SK-N-MC (cell line): ENCODE measurements around the gene PTPRM.

ENCODE experiments used
- EZH2 ChIP-seq: fragments of 200-600 bp; sonication (generic); IDR thresholded peaks from one replicate; pipeline ENCODE4 v1.6.1; 2017; ENCODE audit warnings: antibody characterized with exemption
- POLR2AphosphoS5 ChIP-seq: IDR thresholded peaks from 2 replicates; pipeline ENCODE4 v1.6.1; 2012; ENCODE audit warnings: mild to moderate bottlenecking, low read depth, low read length, borderline replicate concordance

DNA sequence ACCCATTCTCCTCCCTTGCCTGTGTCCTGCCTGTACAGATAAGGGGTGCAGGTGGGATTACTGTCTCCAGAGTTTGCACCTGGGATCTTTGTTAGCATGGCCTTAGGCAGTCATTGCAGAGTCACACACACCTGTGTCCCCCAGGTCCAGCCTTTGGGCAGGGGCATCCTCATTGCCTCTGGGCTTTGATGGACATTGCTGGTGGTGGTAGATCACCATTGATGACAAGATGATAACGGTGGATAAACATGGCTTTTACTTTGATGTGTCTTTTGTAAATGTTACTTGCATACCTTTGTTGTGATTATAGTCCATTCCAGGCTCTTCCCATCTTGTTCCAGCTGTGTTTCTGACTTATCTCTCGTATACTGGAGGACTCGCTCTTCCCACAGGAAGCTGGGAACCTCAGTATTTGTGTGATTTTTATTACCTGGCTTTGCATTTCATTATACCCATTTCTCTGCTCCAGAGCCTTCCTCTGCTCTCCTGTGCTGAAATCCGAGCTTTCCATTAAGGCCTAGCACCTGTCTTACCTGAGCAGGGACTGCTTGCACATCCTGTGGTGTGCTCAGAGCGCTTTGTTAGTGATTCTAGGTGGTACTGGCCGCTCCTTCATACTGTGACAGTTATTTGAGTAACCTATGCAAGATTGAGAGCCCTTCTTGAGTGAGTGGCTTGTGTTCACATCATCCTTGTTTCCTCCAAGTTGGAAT is 79.2 kb downstream of the PTPRM start:
- TF ChIP-seq EZH2 (no peak), POLR2AphosphoS5 (no peak)
